DMS79 treated with DMSO at 0.1 percent for 48 hours (cell line): ENCODE results near the gene ACBD4.

ENCODE experiments used
- DNase-seq: peaks from one replicate; lab custom pipeline; 2025; lab: John Stamatoyannopoulos, UW

ACBD4 gene

GRCh38 chr17:45136846-45137560, 1.5 kb downstream of the ACBD4 start:
- no peak for DNase-seq

- DNase-seq: no peak
Measured at GRCh38 chr17:45137561-45138305, 2.2 kb downstream of the ACBD4 start.

- no peak for DNase-seq
Measured at GRCh38 chr17:45138911-45139532, 3.5 kb downstream of the ACBD4 start.

- DNase-seq: no peak
Measured at GRCh38 chr17:45139533-45139920, 4.0 kb downstream of the ACBD4 start.

GRCh38 chr17:45143094-45143670, 7.7 kb downstream of the ACBD4 start:
- DNase-seq: no peak

GRCh38 chr17:45143767-45144198, 8.3 kb downstream of the ACBD4 start:
- DNase-seq: no peak

- no peak for DNase-seq
Measured at GRCh38 chr17:45144199-45145034, 8.9 kb downstream of the ACBD4 start.

GRCh38 chr17:45145035-45145389, 9.5 kb downstream of the ACBD4 start:
- DNase-seq: no peak

- no peak for DNase-seq
Measured at GRCh38 chr17:45146166-45146565, 10.7 kb downstream of the ACBD4 start.

GRCh38 chr17:45146592-45146889, 11.1 kb downstream of the ACBD4 start:
- DNase-seq: no peak

- peak; percentile 87 for DNase-seq
Measured at GRCh38 chr17:45146890-45147580, 11.5 kb downstream of the ACBD4 start.

- peak; percentile 95 for DNase-seq
Measured at GRCh38 chr17:45147581-45148182, 12.2 kb downstream of the ACBD4 start.

- DNase-seq: peak; percentile 99
Measured at GRCh38 chr17:45148183-45149036, 12.9 kb downstream of the ACBD4 start, which contains the start of gene HEXIM1. Gene HEXIM1, plus strand, starts transcription at chr17:45148475. Its CDS starts 716 bp downstream, at chr17:45149191.

- peak; percentile 67 for DNase-seq
Measured at GRCh38 chr17:45149037-45149668, 13.7 kb downstream of the ACBD4 start.

GRCh38 chr17:45149669-45150664, 14.5 kb downstream of the ACBD4 start:
- peak; percentile 58 for DNase-seq

- peak; percentile 67 for DNase-seq
Measured at GRCh38 chr17:45150911-45151809, 15.7 kb downstream of the ACBD4 start.

- DNase-seq: no peak
Measured at GRCh38 chr17:45155029-45155428, 19.5 kb downstream of the ACBD4 start.
